ENCODE data around the gene SPTLC2. TPM values are rescaled to one million over a fixed set of nuclear protein-coding genes. Genes with fewer than 3 reads are reported as not detected.

Gene SPTLC2
- total and polyA plus RNA-seq, 4 donors = 8.1 to 48.6 (median 27.6) TPM

DNA sequence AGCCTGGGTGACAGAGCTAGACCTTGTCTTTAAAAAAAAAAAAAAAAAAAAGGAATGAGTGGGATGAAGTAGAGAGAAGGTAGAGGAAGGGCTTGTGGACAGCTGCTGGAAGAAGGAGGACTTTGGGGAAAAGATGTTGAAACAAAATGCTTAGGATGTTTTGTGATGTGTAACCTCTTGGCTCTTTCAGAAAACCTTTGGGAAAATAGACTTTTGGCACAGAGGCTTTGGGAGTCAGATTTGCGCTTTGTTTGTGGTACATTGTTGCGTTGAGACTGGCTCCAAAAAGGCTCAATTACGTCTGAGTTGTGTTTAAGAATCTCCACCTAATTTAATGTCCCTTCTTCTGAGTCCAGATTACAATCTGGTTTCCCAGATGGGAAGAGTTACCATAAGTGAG is 32.9 kb upstream of the SPTLC2 start:
- no peak overlapping the region for H3K27ac ChIP-seq (ENCODE audit: low read depth in 1 of 2, low read length in 1 of 2)
- H3K9ac ChIP-seq (ENCODE audit: insufficient read depth in 1 of 2, low read length in 2 of 2) = no peak overlapping the region
- ATAC-seq (ENCODE audit: insufficient read depth, low FRiP score) (no peak), DNase-seq (no peak)
- peaks cover 0 to 1% (median 0%) of the 10 kb centered on the region in 4 donors for H3K9me3 ChIP-seq (ENCODE audit: control insufficient read depth in 4 of 4, insufficient read depth in 3 of 4, low read length in 3 of 4)
- H3K27me3 ChIP-seq (ENCODE audit: control insufficient read depth in 3 of 3, insufficient read depth in 3 of 3, low read length in 2 of 3) = no peaks in the 10 kb centered on the region
- TF ChIP-seq, protein P1, sequence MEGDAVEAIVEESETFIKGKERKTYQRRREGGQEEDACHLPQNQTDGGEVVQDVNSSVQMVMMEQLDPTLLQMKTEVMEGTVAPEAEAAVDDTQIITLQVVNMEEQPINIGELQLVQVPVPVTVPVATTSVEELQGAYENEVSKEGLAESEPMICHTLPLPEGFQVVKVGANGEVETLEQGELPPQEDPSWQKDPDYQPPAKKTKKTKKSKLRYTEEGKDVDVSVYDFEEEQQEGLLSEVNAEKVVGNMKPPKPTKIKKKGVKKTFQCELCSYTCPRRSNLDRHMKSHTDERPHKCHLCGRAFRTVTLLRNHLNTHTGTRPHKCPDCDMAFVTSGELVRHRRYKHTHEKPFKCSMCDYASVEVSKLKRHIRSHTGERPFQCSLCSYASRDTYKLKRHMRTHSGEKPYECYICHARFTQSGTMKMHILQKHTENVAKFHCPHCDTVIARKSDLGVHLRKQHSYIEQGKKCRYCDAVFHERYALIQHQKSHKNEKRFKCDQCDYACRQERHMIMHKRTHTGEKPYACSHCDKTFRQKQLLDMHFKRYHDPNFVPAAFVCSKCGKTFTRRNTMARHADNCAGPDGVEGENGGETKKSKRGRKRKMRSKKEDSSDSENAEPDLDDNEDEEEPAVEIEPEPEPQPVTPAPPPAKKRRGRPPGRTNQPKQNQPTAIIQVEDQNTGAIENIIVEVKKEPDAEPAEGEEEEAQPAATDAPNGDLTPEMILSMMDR (IDR thresholded peaks at IDR 0.05; ENCODE audit: control extremely low read depth, extremely low read depth) = no peak
- H3K4me1 ChIP-seq (ENCODE audit: control insufficient read depth in 5 of 5, insufficient read depth in 5 of 5, low read length in 5 of 5) = no peaks in the 10 kb centered on the region
- no peaks in the 10 kb centered on the region for H3K36me3 ChIP-seq (ENCODE audit: control insufficient read depth in 4 of 4, insufficient read depth in 4 of 4, low read length in 4 of 4)
- H3K4me3 ChIP-seq = no peak overlapping the region
- 90 to 93% methylated on average over 3 of the region's 3 CpGs for WGBS, 2 donors

DNA sequence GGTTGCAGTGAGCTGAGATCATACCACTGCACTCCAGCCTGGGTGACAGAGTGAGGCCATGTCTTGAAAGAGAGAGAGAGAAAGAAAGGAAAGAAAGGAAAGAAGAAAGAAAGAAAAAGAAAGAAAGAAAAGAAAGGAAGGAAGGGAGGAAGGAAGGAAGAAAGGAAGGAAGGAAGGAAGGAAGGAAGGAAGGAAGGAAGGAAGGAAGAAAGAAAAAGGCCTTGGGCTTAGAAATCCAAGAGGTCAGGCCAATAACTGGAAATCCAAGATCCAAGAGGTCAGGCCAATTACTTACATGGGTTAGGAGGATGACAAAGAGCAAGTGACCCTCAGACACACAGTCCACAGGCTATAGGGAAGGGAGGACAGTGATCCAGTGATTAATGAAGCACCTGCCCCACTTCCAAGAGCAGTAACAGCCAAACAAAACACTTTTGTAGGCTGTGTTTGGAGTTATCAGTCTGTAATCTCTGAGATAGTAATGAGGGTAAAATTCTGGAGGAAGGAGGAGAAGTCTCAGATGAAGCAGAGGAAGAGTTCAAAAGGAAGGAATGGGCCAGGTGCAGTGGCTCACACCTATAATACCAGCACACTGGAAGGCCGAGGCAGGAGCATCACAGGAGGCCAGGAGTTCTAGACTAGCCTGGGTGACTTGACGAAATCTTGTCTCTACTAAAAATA is 32.2 kb upstream of the SPTLC2 start:
- peaks cover 0 to 1% (median 0%) of the 10 kb centered on the region in 4 donors for H3K9me3 ChIP-seq (ENCODE audit: control insufficient read depth in 4 of 4, insufficient read depth in 3 of 4, low read length in 3 of 4)
- no peaks in the 10 kb centered on the region for H3K4me1 ChIP-seq (ENCODE audit: control insufficient read depth in 5 of 5, insufficient read depth in 5 of 5, low read length in 5 of 5)
- WGBS, 2 donors = 96 to 97% methylated on average over 2 of the region's 2 CpGs

DNA sequence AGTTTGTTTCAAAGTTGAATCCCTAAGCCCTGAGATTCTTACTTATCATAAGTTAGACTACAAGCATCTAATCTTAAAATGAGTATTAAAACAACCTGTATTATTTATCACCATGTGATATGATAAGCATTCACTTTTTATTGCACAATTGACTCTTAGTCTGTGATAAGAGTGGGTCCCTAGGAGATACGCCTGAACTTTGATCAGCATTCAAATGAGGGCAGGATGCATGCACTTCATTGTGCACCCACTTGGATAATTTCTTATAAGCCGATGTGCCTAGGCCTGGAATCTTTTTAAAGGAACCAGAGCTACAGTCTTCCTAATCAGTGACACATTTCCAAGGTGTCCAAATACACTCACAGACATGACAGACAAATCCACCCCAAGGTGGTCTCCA is 31.4 kb upstream of the SPTLC2 start:
- Histone ChIP-seq H3K27ac (ENCODE audit: low read depth in 1 of 2, low read length in 1 of 2) (no peak overlapping the region), H3K9me3 (ENCODE audit: control insufficient read depth in 4 of 4, insufficient read depth in 3 of 4, low read length in 3 of 4) (peaks cover 0 to 1% (median 0%) of the 10 kb centered on the region in 4 donors), H3K36me3 (ENCODE audit: control insufficient read depth in 4 of 4, insufficient read depth in 4 of 4, low read length in 4 of 4) (no peaks in the 10 kb centered on the region), H3K9ac (ENCODE audit: insufficient read depth in 1 of 2, low read length in 2 of 2) (no peak overlapping the region), H3K4me3 (no peak overlapping the region), H3K4me1 (ENCODE audit: control insufficient read depth in 5 of 5, insufficient read depth in 5 of 5, low read length in 5 of 5) (no peaks in the 10 kb centered on the region), H3K27me3 (ENCODE audit: control insufficient read depth in 3 of 3, insufficient read depth in 3 of 3, low read length in 2 of 3) (no peaks in the 10 kb centered on the region)
- ATAC-seq (ENCODE audit: insufficient read depth, low FRiP score) (no peak), DNase-seq (no peak)
- TF ChIP-seq, protein P1 (IDR thresholded peaks at IDR 0.05; ENCODE audit: control extremely low read depth, extremely low read depth) = no peak
- 88 to 91% methylated on average over 2 of the region's 2 CpGs for WGBS, 2 donors

More for the DNA sequence above, 32.2 kb upstream of the SPTLC2 start:
- no peak overlapping the region for H3K9ac ChIP-seq (ENCODE audit: insufficient read depth in 1 of 2, low read length in 2 of 2)
- no peak for ATAC-seq (ENCODE audit: insufficient read depth, low FRiP score)
- no peak for DNase-seq
- H3K36me3 ChIP-seq (ENCODE audit: control insufficient read depth in 4 of 4, insufficient read depth in 4 of 4, low read length in 4 of 4) = no peaks in the 10 kb centered on the region
- no peak overlapping the region for H3K4me3 ChIP-seq
- TF ChIP-seq, protein P1 (IDR thresholded peaks at IDR 0.05; ENCODE audit: control extremely low read depth, extremely low read depth) = no peak
- H3K27ac ChIP-seq (ENCODE audit: low read depth in 1 of 2, low read length in 1 of 2) = no peak overlapping the region
- no peaks in the 10 kb centered on the region for H3K27me3 ChIP-seq (ENCODE audit: control insufficient read depth in 3 of 3, insufficient read depth in 3 of 3, low read length in 2 of 3)

Data from lung (tissue), 12 donors.